Stimulated activated CD4-positive, alpha-beta T cell treated with anti-CD3 and anti-CD28 coated beads, Interleukin-12 subunit alpha, Interleukin-12 subunit beta, amount 100 ng/mL, for 48 hours (primary cell): ENCODE data around the gene CDK10.
A peak's percentile ranks its signal among the peaks of the same experiment; 100 is the strongest.
"Not testable (repeated sequence)": the region's sequence is repeated elsewhere in the genome, so short reads cannot be mapped to it uniquely, and the experiment has no call there.

Source experiments
- DNase-seq, 3 donors: peaks; one replicate each; pipeline ENCODE4 v3.0.0-alpha.2; 2020; ENCODE audit warnings: low read depth in 2 of 3, low spot score in 1 of 3

CDK10 gene

DNA sequence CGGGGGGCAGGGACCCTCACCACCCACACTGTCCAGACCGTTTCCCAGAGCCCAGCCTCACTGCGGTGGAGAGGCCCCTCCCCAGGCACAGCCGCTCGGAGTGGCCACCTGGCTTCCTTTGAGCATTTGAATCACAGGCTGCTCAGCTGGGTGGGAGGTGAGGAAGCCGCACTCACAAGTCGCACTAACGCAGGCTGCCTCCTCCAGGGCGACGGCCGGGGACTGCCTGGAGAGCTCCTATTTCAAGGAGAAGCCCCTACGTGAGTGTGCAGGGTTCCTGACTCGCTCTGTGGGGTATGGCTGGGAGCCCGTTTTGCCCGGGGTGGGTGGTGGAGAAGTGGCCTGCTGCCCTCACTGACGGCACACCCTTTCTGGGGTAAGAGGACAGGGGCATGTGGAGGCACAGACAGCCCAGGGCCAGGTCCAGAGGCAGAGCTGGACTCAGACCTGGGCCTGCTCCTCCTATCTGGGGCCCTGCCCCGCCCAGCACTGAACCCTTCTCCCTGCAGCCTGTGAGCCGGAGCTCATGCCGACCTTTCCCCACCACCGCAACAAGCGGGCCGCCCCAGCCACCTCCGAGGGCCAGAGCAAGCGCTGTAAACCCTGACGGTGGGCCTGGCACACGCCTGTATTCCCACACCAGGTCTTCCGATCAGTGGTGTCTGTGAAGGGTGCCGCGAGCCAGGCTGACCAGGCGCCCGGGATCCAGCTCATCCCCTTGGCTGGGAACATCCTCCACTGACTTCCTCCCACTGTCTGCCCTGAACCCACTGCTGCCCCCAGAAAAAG is 8.8 kb downstream of the CDK10 start:
- DNase-seq = no peak

- DNase-seq = no peak
Measured at GRCh38 chr16:89695875-89696669, 9.6 kb downstream of the CDK10 start.

- no peak for DNase-seq
Measured at GRCh38 chr16:89696670-89697128, 10.2 kb downstream of the CDK10 start.

- no peak for DNase-seq
Measured at GRCh38 chr16:89697161-89697615, 10.7 kb downstream of the CDK10 start.

DNA sequence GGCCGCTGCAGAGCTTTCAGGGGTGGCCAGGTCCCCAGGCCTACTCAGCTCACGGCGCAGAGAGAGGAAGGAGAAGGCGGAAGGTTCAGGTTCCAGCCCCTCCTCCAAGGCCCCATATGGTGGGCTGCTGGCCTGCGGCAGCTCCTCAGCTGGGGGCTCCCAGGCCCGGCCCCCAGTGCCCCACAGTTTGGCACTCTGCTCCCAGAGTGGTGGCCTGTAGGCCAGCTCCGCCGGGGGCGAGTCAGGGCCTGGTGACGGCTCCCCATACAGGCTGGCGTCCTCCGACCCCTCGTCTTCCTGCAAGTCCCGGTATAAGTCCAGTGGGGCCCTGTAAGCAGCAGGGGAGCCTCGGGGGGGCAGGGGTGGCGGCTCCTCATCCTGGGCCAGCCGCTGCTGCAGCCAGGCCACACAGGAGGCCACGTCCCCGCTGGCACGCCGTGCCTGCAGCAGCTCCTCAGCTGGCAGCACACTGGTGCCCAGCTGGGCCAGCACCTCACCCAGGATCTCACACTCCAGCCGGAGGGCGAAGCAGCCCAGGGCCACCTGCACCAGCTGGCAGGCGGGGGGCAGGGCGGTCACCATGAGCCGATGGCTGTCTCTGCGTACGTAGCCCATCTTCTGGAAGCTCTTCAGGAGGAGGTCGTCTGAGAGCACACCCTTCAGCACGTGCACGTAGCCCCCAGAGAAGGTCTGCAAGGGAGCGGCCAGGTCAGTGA is 11.3 kb downstream of the CDK10 start:
- no peak for DNase-seq

- DNase-seq = not testable (repeated sequence)
Measured at GRCh38 chr16:89698717-89699116, 12.2 kb downstream of the CDK10 start.

- not testable (repeated sequence) for DNase-seq
Measured at GRCh38 chr16:89699629-89700099, 13.2 kb downstream of the CDK10 start.

- DNase-seq = peak; percentile 91 to 97 (median 94)
Measured at GRCh38 chr16:89700100-89700648, 13.7 kb downstream of the CDK10 start.

GRCh38 chr16:89700649-89701424 is 14.3 kb downstream of the CDK10 start:
- no peak for DNase-seq

- peak; percentile 94 to 95 (median 95) for DNase-seq
Measured at GRCh38 chr16:89701425-89702406, 15.2 kb downstream of the CDK10 start, which contains the start of gene SPATA2L. Gene SPATA2L, minus strand, starts transcription at chr16:89701705. Its CDS starts 473 bp downstream, at chr16:89701232.

DNA sequence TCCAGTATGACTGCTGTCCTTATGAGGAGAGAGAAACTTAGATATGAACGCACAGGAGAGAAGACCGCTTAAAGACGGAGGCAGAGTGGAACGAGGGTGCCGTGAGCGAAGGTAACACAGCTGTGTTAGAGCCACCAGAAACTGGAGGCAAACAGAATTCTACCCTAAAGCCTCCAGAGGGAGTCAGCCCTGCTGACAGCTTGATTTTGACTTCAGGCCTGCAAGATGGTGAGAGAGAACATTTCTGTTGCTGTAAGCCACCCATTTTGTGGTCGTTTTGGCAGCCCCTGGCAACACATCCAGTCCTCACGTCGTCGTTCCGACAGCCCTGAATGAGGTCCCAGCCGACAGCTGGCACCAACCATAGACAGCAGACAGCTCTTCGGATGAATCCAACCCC is 17.8 kb downstream of the CDK10 start:
- no peak for DNase-seq

- no peak for DNase-seq
Measured at GRCh38 chr16:89705006-89705405, 18.5 kb downstream of the CDK10 start.

GRCh38 chr16:89706518-89707260 is 20.2 kb downstream of the CDK10 start:
- DNase-seq = no peak

DNA sequence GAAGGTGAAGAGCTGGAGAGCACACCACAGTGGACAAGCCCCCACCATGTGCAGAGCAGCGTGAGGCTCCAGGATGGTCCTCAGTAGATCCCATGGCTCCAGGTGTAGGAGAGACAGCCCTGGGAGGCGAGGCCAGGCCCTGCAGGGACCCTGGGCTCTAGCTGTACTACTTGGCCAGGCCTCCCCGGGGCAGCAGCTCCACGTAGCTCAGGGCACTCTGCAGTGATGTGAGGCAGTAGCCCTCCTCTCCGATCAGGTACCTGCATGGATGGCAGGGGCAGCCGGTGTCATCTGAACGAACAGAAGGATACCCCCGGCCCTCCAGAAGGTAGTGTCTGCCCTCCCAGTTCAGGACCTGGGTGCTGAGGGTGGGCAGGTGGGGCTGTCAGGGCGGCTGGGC is 21.2 kb downstream of the CDK10 start:
- DNase-seq = no peak

- no peak for DNase-seq
Measured at GRCh38 chr16:89708481-89708931, 22.0 kb downstream of the CDK10 start.

DNA sequence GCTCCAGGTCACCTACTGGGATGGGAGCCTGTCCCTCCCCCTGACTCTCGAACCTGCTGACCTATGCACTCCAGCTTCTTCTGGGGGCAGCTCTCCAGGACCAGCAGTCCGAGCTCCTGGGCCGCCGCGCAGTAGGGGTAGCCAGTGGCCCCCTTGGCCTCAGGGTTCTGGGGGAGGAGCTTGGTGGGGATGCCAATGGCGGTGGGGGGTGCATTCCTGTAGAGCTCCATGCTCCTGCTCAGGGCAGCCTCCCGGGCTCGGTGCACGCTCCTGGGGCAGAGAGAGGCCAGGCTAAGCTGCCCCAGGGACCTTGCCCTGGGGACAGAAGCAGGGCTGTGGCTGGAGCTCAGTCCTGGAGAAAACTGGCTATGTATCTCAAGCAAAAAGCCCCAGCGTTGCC is 22.7 kb downstream of the CDK10 start:
- DNase-seq = no peak

DNA sequence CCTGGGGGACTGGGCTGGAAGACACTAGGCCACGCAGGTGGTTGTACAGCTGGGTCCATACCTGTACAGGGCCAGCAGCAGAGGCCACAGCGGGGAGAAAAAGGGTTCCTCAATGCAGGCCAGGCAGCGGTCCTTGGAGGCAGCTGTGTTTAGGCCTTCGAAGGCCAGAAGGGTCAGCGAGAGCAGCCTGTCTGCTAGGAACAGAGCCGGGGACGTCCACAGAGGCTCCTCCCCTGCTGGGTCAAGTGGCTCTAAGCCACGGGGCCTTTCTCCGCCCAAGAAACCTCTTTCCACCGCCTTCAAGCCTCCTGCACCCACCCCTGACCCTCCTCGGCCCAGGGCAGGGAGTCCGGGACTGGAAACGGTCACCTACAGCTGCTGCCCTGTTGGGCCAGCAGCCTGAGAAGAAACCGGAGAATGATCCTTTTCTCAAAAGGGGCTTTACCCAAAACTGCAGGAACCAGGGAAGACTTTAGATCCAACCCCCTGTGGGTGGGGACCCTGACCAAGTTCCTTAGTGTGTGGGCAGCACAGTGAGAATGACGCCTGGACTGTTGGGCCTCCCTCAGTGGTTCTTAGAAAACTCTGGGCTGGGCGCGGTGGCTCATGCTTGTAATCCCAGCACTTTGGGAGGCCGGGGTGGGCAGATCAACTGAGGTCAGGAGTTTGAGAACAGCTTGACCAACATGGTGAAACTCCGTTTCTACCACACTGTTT is 23.4 kb downstream of the CDK10 start:
- no peak for DNase-seq
